NCI-H345 treated with DMSO at 0.1 percent for 48 hours (cell line): ENCODE measurements around the gene GLRX.
"Not testable (repeated sequence)": the region's sequence is repeated elsewhere in the genome, so short reads cannot be mapped to it uniquely, and the experiment has no call there.

ENCODE experiments used
- DNase-seq: peaks from one replicate; lab custom pipeline; 2025; ENCODE audit not compliant: unreplicated experiment; lab: John Stamatoyannopoulos, UW

Gene GLRX

GRCh38 chr5:95853490-95853889 is 31.0 kb upstream of the GLRX start:
- no peak for DNase-seq

- DNase-seq = no peak
Measured at GRCh38 chr5:95852567-95852966, 30.0 kb upstream of the GLRX start.

- DNase-seq = not testable (repeated sequence)
Measured at GRCh38 chr5:95851141-95851540, 28.6 kb upstream of the GLRX start.

GRCh38 chr5:95850391-95850894 is 27.9 kb upstream of the GLRX start:
- DNase-seq = no peak

- DNase-seq = no peak
Measured at GRCh38 chr5:95848701-95849100, 26.2 kb upstream of the GLRX start.

- DNase-seq = no peak
Measured at GRCh38 chr5:95847261-95847592, 24.7 kb upstream of the GLRX start.

- peak; percentile 24 for DNase-seq
Measured at GRCh38 chr5:95846554-95847260, 24.2 kb upstream of the GLRX start.

- no peak for DNase-seq
Measured at GRCh38 chr5:95845391-95845790, 22.9 kb upstream of the GLRX start.

- no peak for DNase-seq
Measured at GRCh38 chr5:95843733-95844223, 21.3 kb upstream of the GLRX start.

- no peak for DNase-seq
Measured at GRCh38 chr5:95842854-95843544, 20.5 kb upstream of the GLRX start.

- DNase-seq = no peak
Measured at GRCh38 chr5:95841914-95842812, 19.6 kb upstream of the GLRX start.

GRCh38 chr5:95840956-95841705 is 18.6 kb upstream of the GLRX start:
- no peak for DNase-seq

GRCh38 chr5:95839658-95840057 is 17.1 kb upstream of the GLRX start:
- DNase-seq = no peak

GRCh38 chr5:95838556-95838955 is 16.0 kb upstream of the GLRX start:
- DNase-seq = no peak

GRCh38 chr5:95838001-95838520 is 15.5 kb upstream of the GLRX start:
- DNase-seq = no peak

- DNase-seq = no peak
Measured at GRCh38 chr5:95837492-95837891, 15.0 kb upstream of the GLRX start.

- not testable (repeated sequence) for DNase-seq
Measured at GRCh38 chr5:95836971-95837370, 14.4 kb upstream of the GLRX start.

- DNase-seq = no peak
Measured at GRCh38 chr5:95836544-95836943, 14.0 kb upstream of the GLRX start.

- DNase-seq = no peak
Measured at GRCh38 chr5:95835682-95836385, 13.3 kb upstream of the GLRX start.

- DNase-seq = no peak
Measured at GRCh38 chr5:95832664-95833063, 10.1 kb upstream of the GLRX start.
